Endothelial cell of hepatic sinusoid (primary cell): ENCODE data around the gene SOX30.
"Not testable (repeated sequence)": the region's sequence is repeated elsewhere in the genome, so short reads cannot be mapped to it uniquely, and the experiment has no call there.

ENCODE experiments used
- in situ Hi-C: cut with HindIII; loops from 2 replicates; pipeline ENCODE4 v1.10.0; 2017; ENCODE audit warnings: low sequenced_read_pairs

SOX30 gene

DNA sequence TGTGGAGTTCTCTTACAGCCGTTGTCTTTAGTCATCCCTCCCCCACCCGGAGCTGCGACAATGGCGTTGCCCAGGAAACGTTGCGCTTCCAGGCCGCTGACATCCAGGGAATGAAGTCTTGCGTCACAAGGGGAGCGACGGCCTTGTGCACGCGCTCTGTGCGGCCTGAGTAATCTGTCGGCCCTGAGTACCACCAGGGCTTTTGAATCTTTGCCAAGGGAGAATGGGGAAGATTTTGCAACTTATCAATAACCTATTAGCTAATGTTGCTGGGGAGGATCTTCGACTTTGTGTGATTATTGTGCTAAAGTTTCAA, at the start of gene SOX30:
Gene SOX30, minus strand, starts transcription at position 62 of the 316 bp plus-strand sequence. CDS start 360 bp downstream, outside the sequence.
- in situ Hi-C loops = no loop called here

DNA sequence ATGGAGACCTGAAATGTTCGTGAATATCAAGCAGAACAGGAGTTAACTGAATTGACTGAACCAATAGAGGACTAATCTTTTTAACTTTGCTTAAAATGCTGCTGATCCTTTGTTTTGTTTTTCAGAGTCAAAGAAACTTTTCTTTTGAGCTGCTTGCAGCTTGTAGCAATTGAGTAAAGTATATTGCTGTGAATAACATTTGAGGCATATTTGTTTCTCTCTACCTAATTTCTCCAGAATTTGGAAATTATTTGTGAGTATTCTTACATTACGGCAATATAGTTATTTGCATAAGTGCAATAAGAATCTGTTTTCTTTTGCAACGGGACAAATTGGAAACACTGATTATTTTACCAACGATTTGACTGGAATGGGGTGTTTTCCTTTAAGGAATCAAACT, 46.4 kb upstream of the SOX30 start:
- in situ Hi-C loops = not testable (repeated sequence)

DNA sequence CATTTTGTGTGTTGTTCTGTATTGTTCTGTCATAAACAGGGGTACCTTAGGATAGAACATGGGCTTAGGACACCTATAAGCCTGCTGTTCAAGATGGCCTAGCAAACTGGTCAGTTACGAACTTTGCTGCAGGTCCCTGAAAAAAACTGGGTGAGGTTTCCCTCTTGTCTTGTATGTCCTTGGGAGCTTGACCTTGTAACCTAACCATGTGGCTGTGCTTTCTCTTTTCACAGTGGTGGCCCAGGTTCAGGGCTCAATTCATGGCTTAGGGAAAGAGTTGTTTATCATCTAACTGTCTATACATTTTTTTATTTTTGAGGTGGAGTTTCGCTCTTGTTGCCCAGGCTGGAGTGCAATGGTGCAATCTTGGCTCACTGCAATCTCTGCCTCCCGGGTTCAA, 43.9 kb upstream of the SOX30 start:
- in situ Hi-C loops = not testable (repeated sequence)

DNA sequence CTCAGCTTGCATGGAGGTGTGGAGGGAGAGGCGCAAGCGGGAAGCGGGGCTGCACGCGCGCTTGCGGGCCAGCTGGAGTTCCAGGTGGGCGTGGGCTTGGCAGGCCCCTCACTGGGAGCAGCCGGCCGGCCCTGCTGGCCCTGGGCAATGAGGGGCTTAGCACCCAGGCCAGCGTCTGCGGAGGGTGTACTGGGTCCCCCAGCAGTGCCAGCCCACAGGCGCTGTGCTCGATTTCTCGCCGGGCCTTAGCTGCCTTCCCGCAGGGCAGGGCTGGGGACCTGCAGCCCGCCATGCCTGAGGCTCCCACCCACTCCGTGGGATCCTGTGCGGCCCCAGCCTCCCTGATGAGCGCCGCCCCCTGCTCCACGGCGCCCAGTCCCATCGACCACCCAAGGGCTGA, 41.6 kb upstream of the SOX30 start:
- in situ Hi-C loops = loop anchor here (5.0 kb wide), 1 partner anchor 102 kb away; no protein-coding TSS in a partner anchor

DNA sequence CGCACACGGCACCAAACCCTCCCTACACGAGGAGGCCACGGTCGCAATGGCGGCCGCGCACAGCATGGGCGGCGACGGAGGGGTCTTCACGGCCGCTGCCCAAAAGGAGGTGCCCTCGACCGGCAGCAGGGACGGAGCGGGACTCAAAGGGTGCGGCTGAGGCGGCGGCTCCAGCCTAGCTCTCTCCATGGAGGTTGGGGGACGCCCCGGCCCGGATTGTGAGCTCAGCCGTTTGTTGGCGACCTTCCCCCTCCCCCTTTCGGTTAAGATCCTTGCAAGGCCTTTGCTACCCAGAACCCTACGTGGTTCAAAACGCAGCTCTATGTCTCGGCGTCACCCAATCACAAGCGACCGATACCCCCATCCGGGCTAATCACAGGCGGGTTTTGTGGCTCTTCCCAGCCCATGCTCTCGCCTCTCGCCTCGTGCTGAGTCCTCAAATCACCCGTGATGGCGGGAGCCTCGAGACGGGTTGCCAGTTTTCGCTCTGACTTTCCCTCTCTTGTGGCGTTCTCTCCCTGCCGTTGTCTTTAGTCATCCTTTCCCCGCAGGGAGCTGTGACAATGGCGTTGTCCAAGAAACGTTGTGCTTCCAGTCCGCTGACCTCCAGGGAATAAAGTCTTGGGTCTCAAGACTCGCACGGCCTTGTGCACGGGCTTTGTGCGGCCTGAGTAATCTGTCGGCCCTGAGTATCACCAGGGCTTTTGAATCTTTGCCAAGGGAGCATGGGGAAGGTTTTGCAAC, 38.6 kb upstream of the SOX30 start:
- in situ Hi-C loops = loop anchor here (5.0 kb wide), 1 partner anchor 99 kb away; no protein-coding TSS in a partner anchor

DNA sequence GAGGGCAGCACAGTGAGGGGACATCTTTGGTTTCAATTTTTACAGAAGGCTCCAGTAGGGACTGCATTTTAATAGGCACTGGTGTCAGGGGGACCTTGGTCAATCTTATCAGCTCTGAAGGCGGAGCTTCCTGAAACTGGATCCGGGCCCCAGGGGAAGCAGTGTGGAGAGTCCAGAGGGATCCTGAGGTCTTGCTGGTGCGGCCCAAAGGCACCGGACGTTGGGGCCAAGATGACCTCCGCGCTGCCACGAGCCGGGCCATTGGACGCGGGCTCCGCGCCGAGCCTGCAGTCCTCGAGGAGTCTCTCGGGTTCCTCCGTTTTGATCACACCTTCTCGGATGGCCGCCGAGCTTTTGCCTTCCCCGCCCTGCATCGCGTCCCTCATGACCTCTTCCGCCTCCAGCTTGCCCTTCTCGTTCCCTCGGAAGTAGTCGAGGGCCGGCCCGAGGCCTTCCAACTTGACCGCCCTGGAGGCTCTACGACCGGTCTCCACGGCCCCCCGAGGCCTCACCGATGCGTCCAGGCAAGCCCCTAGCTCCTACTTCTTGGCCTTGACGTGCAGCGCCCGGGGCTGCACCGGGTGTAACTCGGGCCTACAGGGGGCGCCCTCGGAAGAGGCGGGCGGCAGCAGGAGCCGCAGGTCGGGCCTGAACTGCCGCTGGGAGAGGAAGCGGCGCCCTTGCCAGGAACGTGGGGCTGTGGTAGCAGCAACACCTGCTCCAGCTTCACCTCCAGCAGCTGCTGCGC, 37.9 kb upstream of the SOX30 start:
- in situ Hi-C loops = loop anchor here (5.0 kb wide), 1 partner anchor 98 kb away; no protein-coding TSS in a partner anchor

DNA sequence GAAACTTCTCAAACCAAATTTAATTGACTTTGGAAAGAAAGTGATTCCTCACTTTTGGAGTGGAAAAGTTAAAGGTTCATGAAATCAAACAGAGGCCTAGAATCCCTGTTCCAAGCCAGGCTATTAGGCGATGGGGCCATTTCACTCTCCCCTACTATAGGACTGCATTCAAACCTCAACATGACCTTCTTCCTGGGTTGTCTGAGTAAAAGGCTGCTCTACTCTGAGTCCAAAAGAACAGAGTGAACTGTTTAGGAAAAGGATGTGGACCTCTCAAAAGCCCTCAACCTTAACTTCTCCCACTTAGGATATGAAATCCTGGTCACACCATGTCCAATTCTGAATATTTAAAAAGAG, 34.9 kb upstream of the SOX30 start:
- in situ Hi-C loops = no loop called here

DNA sequence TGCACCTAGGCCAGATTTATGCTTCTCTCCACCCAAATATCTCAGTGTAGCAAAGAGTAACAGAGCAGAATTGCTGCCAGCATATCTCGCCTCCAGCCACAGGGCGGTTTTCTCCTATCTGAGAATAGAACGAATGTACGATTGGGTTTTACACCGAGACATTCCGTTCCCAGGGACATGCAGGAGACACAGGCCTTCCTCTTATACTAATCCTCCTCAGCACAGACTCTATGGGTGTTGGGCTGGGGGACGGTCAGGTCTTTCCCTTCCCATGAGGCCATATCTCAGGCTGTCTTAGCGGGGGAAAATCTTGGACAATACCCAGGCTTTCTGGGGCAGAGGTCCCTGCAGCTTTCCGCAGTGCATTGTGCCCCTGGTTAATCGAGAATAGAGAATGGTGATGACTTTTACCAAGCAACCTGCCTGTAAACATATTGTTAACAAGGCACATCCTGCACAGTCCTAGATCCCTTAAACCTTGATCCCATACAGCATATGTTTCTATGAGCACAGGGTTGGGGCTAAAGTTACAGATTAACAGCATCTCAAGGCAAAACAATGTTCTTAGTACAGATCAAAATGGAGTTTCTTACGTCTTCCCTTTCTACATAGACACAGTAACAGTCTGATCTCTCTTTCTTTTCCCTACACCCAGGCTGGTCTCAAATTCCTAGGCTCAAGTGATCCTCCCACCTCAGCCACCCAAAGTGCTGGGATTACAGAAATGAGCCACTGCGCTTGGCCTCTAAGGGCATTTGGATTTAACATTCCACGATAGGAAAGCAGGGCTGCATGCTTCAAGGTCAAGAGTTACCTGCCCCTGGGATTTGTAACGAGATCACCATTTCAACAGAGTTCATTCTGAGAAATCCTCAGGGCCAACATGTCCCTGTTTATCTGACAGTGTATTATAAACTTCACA, 34.3 kb upstream of the SOX30 start:
- in situ Hi-C loops = not testable (repeated sequence)

DNA sequence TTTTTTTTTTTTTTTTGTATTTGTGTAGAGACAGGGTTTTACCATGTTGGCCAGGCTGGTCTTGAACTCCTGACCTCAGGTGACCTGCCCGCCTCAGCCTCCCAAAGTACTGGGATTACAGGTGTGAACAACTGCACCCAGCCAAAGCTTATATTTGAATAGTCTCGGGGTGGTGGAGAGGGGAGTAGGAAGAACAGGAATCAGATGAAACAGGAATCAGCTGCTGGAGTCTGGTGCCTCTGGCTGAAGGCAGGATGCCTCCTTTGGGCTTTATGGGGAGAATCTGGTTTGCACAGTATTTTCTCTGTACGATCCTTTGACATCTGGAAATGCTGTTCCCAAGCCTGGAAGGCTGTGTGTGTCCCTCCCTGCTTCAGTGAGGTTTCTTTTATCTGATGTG, 30.0 kb upstream of the SOX30 start:
- in situ Hi-C loops = no loop called here

DNA sequence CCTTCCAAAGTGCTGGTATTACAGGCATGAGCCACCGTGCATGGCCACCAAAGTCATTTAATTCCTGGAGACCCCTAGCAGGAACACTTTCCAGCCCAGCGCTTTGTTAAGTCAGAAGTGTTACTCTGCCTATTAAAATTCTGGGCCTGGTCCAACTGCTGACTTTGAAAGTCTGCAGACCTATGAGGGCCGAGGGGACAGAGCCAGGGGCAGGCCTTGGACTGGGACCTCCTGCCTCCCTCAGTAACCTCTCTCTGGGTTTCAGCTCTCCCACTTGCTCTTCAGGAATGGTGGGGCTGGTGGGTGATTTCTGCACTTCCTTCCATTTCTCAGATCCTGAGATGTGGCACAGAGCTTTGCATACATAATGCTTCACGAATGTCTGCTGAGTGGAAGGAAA, 28.8 kb upstream of the SOX30 start:
- in situ Hi-C loops = no loop called here

DNA sequence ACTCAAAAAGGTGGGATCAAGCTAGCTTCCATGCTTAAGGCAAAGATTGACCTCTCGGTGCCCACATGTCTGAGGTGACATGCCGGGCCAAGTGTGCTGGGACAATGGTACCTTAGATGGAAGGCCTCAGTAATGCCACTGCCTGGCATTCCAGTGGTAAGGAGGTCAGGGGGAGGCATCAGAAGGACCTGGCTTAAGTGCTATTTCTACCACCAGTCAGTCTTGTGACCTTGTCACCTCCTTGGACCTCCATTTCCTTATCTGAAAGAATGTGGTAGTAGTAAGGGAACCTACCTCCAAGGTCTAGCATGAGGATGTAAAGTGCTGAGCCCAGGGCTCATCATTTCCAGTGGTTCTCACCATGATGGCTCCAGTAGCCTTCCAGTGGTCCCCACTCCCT, 28.0 kb upstream of the SOX30 start:
- in situ Hi-C loops = no loop called here

DNA sequence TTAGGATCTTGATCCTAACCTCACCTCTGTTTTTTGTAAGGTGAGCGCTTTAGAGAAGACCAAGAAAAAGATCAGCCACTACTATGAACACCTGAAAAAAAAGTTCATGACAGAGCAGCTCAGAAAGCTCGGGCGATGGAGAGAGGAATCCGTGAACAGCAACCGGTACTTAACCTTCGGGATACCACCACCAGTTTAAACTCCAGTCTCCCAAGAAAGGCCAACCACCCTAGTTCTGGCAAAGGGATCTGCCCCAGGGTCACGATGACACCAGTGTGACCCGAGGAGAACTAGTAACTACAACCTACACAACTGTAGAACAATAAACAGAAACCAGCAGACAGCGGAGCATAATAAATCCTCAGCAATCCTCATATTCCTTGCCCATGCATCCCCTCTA, 27.6 kb upstream of the SOX30 start:
- in situ Hi-C loops = no loop called here

DNA sequence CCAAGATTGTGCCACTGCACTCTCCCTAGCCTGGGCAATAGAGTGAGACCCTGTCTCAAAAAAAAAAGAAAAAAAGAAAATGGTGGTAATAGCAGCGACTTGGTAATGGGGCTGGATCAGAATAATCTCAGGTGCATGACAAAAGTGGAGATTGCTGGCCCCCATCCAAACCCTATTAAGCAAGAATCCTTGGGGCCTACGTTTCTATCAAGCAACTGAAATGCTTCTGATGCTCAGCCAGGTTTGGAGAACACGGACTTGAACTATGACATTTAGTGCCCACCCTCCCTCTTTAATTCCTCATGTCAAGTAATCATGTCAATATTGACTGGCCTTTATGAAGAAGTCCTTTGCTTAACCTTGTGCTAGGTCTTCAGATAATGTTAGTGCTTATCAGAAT, 25.7 kb upstream of the SOX30 start:
- in situ Hi-C loops = no loop called here

DNA sequence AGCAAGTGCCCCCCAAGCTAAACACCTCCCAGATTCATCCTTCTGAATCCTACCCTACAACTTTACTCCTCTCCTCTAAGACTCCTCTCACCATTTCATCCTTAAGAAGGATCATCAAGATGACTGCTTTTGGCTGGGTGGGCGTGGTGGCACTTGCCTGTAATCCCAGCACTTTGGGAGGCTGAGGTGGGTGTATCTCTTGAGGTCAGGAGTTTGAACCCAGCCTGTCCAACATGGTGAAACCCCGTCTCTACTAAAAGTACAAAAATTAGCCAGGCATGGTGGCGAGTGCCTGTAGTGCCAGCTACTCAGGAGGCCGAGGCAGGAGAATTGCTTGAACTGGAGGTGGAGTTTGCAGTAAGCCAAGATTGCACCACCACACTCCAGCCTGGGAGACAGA, 22.1 kb upstream of the SOX30 start:
- in situ Hi-C loops = not testable (repeated sequence)

DNA sequence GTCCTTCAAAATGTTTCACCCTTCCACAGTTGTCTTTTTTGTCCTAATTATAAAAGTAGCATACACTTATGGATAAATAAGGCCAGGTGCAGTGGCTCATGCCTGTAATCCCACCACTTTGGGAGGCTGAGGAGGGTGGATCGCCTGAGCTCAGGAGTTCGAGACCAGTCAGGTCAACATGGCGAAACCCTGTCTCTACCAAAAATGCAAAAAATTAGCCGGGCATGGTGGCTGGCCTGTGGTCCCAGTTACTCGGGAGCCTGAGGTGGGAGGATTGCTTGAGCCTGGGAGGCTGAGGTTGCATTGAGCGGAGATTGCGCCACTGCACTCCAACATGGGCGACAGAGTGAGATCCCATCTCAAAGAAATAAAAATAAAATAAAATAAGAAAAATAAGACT, 20.7 kb upstream of the SOX30 start:
- in situ Hi-C loops = no loop called here

DNA sequence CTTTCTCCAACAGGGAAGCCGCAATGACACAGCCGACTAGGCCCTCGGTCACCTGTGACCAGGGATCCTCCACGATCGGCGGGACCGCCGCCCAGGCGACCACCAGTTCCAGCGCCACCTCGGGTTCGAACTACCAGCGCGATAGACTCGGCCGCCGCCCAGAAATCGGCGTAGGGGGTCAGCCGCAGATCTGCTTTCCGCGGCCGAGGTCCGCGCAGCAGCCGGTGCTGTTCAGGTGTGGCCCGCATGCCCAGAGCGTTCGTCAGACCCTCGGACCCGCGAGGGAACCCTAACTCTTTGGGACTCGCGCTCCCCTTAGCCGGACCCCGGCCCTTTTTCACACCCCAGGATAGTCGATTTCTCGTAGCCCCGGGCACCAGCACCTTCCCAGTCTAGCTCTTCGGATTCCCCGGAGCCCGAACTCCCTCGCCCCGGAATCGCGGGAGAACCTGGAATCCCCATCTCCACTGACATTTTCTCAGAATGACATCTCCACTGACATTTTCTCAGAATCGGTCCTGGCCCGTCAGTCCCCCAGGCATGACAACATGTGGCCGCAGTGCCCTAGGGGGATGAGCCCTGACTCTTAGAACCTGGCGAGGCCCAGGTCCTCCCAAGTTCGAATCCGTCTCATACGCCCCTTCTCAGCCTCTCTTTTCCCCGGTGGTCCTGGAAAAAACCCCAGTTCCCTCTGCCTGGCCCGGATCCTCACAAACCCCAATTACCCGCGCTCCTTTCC, 19.5 kb upstream of the SOX30 start:
- in situ Hi-C loops = no loop called here

DNA sequence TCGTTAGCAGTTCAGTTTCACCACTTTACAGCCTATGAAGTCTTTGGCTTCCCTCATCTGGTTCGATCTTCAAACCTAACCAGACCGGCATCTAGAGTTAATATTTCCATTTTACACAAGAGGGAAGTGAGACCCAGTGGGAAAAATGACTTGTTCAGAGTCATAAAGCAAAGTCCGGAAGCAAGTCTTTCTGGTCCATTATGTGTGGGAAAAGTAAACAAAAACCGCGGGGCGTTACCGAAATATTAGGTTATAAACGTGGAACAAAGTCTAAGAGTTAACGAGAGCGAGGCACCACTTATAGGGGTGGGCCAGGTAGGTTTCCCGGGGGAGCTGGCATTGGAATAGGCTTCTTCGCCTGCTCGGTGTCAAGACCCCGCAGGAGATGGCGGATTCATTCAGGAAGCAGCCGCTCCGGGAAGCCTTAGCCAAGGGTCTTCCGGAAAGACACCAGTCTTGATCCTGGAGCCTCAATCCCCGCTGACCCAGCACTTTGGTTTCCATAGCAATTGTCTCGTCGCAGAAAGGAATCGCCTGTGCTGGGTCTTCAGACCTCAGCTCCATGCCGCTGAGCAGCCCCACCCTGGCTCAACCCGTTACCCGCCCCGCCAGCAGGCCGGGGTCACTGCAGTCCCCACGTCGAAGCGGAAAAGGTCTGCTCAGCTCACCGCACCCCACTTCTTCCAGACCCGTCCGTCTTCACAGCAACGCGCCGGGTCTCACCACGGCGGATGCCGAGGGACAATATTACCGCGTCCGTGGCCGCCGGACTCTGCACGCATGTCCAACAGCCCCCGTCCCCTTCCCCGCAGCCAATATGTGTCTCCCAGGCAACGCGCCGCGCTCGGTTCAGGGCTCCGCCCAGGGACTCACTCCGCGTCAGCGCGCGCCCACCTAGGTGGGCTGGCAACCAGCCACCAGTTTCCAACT, 18.7 kb upstream of the SOX30 start, which contains the start of gene C5orf52:
Gene C5orf52, plus strand, starts transcription at position 872 of the 930 bp plus-strand sequence. CDS start 82 bp downstream, outside the sequence.
- in situ Hi-C loops = no loop called here

DNA sequence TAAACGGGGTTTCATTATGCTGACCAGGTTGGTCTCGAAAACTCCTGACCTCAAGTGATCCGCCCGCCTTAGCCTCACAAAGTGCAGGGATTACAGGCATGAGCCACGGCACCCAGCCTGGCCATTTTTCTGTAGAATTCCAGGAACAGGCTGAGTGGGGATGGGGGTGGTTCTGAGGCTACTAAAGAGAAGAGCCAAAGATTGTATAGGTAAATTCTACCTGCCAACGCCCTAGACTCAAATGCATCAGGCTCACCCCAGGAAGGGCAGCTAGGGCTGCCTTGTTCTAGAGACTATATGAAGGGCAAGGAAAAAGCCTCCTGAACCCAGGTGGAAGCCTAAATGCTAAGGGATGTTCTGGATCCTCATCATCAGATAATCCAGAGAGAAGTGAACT, 17.5 kb upstream of the SOX30 start:
- in situ Hi-C loops = no loop called here

DNA sequence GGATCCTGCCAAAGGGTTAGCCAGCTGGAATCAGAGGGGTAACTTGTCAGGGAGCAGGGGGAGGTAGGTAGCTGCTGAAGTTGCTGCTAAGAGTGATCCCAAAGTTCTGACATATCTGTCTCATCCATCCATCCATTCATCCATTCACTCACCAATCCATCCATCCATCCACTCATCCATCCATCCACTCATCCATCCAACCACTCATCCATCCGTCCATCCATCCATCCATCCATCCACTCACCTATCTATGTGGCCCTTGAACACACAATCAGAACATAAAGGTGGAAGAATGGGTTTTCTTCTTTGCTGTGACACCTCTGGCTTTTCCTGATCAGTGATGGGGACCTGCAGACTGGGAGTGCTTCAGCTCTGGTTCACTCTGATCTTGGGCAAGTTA, 16.1 kb upstream of the SOX30 start:
- in situ Hi-C loops = no loop called here
